KOPT-K1 (cell line): Measurements from ENCODE around the gene ZNF653.

Experiments used
- H3K27ac ChIP-seq: fragments of 200-600 bp; sonication (generic); 2 replicates; pipeline ENCODE4 v1.5.1; 2016; ENCODE audit warnings: antibody characterized with exemption, mild to moderate bottlenecking, low read depth, low read length; ENCODE audit not compliant: poor library complexity, severe bottlenecking
- H3K36me3 ChIP-seq: fragments of 200-600 bp; sonication (generic); 2 replicates; pipeline ENCODE4 v1.5.1; 2017; ENCODE audit warnings: antibody characterized with exemption, mild to moderate bottlenecking, low read length, moderate library complexity; ENCODE audit not compliant: insufficient read depth
- H3K9me3 ChIP-seq: fragments of 200-600 bp; sonication (generic); 2 replicates; pipeline ENCODE4 v1.5.1; 2017; ENCODE audit warnings: antibody characterized with exemption, low read length, mild to moderate bottlenecking; ENCODE audit not compliant: insufficient read depth, poor library complexity, severe bottlenecking

Gene ZNF653

DNA sequence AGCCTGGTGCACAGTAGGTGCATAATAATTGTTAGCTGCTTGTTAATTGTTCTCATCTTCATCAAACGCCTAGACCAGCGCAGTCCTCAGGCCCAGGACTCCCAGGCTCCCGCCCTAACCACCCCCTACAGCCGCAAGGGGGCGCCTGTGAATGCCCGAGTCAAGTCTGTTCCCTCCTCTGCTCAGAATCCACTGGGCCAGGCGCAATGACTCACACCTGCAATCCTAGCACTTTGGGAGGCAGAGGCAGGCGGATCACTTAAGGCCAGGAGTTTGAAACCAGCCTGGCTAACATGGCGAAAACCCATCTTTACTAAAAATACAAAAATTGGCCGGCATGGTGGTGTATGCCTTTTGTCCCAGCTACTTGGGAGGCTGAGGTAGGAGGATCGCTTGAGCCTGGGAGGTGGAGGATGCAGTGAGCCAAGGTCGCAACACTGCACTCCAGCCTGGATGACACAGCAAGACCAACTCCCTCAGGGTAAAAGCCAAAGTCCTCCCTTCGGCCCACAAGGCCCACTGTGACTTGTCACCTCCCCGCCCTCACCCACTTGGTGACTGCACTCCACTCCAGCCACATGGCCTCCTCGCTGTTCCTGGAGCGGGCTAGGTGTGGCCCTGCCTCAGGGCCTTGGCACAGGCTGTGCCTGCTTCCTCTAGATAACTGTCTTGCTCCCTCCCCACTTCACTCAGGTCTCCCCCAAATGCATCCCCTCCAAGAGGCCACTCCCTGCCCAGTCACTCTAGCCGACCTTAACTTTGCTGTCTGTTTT, 9.1 kb downstream of the ZNF653 start:
- H3K9me3 ChIP-seq: no peaks in the 10 kb centered on the region
- no peak overlapping the region for H3K27ac ChIP-seq
- peaks cover 21% of the 10 kb centered on the region for H3K36me3 ChIP-seq

DNA sequence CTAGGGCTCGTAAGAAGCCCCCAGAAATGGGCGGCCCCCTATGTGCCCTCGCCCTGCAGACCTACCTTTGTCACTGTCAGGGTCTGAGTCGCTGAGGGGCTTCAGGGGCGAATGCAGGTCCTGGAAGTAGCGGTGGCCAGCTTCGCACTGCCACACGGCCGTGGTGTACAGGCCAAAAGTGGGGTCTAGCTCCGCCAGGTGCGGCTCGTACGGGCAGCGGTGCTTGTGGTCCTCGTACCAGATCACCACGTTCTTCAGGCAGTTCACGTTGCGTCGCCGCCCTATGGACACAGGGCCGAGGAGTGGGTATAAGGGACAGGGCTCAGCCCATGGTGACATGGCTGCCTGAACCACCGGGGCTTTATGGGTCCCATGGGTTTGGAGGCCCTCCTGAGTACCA, 9.8 kb downstream of the ZNF653 start:
- peaks cover 27% of the 10 kb centered on the region for H3K36me3 ChIP-seq
- no peaks in the 10 kb centered on the region for H3K9me3 ChIP-seq
- no peak overlapping the region for H3K27ac ChIP-seq

DNA sequence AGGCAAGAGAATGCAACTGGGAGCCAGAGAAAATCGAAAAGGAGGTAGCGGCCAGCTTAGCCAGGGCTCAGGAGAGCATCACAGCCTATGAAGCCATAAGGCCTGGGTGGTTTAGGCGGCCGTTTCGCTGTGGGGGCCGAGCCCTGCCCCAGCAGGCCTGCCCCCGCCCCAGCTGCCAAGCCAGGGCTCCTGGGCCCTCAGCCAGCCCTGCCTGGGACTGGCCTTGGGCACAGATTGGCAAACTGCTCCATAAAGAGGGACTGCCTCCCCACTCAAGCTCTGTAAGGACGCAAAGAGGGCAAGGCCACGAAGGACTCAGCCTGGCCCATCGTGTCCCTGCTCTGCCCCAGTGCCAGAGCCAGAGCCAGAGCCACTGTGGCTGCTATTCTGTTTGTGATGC, 10.2 kb downstream of the ZNF653 start:
- no peak overlapping the region for H3K27ac ChIP-seq

GRCh38 chr19:11494634-11495285, 10.9 kb downstream of the ZNF653 start:
- Histone ChIP-seq H3K27ac (no peak overlapping the region), H3K36me3 (peaks cover 38% of the 10 kb centered on the region), H3K9me3 (no peaks in the 10 kb centered on the region)

More for the DNA sequence above, 10.2 kb downstream of the ZNF653 start:
- Histone ChIP-seq H3K9me3 (no peaks in the 10 kb centered on the region), H3K36me3 (peaks cover 31% of the 10 kb centered on the region)

DNA sequence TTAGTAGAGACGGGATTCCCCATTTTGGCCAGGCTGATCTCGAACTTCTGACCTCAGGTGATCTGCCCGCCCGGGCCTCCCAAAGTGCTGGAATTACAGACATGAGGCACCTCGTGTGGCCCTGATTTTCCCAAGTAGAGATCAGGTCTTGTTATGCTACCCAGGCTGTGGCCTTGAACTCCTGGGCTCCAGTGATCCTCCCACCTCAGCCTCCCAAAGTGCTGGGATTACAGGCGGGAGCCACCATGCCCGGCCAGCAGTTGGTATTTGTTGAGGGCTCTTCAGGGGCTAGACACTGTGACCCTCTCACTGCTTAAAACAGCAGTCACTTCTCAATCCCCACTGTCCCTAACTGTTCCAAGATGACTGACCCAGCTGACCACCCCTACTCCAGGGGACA, 16.3 kb downstream of the ZNF653 start:
- peaks cover 21% of the 10 kb centered on the region; the same call in 1 of the 2 replicates for H3K36me3 ChIP-seq
- H3K9me3 ChIP-seq: no peaks in the 10 kb centered on the region
- H3K27ac ChIP-seq: no peak overlapping the region

GRCh38 chr19:11486661-11487503, 18.8 kb downstream of the ZNF653 start:
- Histone ChIP-seq H3K9me3 (no peaks in the 10 kb centered on the region), H3K36me3 (peaks cover 21% of the 10 kb centered on the region; the same call in 1 of the 2 replicates), H3K27ac (no peak overlapping the region)

GRCh38 chr19:11485245-11485837, 20.3 kb downstream of the ZNF653 start:
- Histone ChIP-seq H3K36me3 (peaks cover 10% of the 10 kb centered on the region; the same call in 1 of the 2 replicates), H3K27ac (no peak overlapping the region), H3K9me3 (no peaks in the 10 kb centered on the region)

DNA sequence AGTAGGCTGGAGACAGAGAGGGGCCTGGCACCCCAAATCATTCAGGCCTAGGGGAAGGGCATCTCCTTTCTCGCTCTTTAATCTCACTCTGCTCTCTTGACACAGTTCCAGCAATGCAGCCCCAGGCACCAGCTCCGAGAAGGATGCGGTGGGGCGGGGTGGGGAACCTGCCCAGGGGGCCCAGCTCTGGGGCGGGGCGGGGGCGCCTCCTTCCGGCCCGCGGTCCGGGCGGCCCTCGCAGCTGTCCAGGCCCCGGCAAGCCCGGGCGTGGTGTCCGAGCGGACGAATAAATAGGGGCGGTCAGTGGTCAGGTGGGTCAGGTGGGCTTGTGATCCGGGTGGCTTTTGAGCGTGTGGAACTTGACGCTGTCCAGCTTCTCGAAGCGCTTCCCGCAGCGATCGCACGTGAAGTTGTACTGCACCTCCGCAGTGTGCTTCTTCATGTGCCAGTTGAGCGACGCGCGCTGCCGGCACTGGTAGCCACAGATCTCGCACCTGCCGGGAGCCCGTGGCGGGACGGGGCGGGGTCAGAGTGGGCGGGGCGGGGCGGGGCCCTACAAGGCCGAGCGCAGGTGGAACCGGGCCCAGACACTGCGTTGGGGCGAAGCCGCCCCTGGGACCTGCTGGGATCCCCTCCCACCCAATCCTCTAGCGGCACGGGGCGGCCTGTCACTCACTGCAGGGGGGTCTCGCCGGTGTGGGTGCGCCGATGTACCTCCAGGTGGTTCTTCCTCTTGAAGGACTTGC, 22.1 kb downstream of the ZNF653 start:
- Histone ChIP-seq H3K9me3 (no peaks in the 10 kb centered on the region), H3K36me3 (no peaks in the 10 kb centered on the region), H3K27ac (no peak overlapping the region)

DNA sequence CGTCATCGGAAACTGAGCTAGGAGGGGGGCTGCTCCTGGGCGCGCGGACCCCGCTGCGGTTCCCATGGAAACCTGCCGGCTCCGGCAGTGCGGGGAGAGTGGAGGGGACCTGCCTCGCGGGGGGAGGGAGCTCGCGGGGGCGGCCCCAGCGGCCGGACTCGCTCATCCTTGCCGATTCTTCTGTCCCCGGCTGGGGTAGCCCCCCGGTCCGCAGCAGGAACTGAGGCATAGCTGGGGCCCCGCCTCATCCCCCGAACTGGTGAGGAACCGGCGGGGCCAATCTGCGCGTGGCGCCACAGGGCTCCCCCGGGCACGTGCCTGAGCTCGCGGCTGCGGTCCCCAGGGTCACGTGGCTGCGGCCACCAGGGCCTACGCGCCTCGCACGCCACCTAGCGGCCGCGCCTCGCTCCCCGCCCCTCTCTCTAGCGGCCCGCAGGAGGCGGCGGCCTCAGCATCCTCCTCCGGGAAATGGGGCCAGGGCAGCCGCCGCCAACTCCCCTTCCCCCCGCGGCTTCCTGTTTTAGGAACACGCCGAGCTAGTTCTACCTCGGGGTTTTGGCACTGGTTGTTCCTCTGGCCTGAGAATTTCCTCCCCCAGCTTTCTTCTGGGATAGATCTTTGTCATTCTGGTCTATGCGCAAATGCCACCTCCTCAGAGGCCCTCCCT, 23.1 kb downstream of the ZNF653 start:
- Histone ChIP-seq H3K9me3 (no peaks in the 10 kb centered on the region), H3K27ac (no peak overlapping the region), H3K36me3 (no peaks in the 10 kb centered on the region)

- no peaks in the 10 kb centered on the region for H3K36me3 ChIP-seq
- H3K9me3 ChIP-seq: no peaks in the 10 kb centered on the region
- H3K27ac ChIP-seq: no peak overlapping the region
Observed at GRCh38 chr19:11481534-11482383, 23.9 kb downstream of the ZNF653 start.

- no peaks in the 10 kb centered on the region for H3K9me3 ChIP-seq
- H3K36me3 ChIP-seq: no peaks in the 10 kb centered on the region
- no peak within 1 kb of the TSS for H3K27ac ChIP-seq
Observed at GRCh38 chr19:11480715-11481533, 24.7 kb downstream of the ZNF653 start, which contains the start of gene ELAVL3. Gene ELAVL3 (minus strand): TSS chr19:11481046. CDS start chr19:11480608, 438 bp downstream.

GRCh38 chr19:11479898-11480714, 25.5 kb downstream of the ZNF653 start:
- no peaks in the 10 kb centered on the region for H3K36me3 ChIP-seq
- H3K27ac ChIP-seq: no peak overlapping the region
- H3K9me3 ChIP-seq: no peaks in the 10 kb centered on the region
